K562 (cell line): ENCODE data around the gene SMIM23. TPM values are rescaled to one million over a fixed set of nuclear protein-coding genes. Genes with fewer than 3 reads are reported as not detected.

Source experiments
- ATAC-seq: fragments of 200-7000 bp; cut with Tn5 transposase; 3 replicates; pipeline ENCODE4 v1.9.1; 2020; ENCODE audit warnings: moderate library complexity
- BruUV-seq: library from RNA; stranded (reverse); fragments of 400-500 nt; replicated peaks from 2 replicates; lab custom pipeline; 2021; lab: Mats Ljungman, UMichigan
- CTCF ChIA-PET: fragments of 300-600 bp; formaldehyde crosslinking; extraction: SDS; loops from one replicate; lab custom pipeline; 2021; ENCODE audit warnings: low intra/inter-chr PET ratio; lab: Yijun Ruan, JAX
- POLR2A ChIA-PET: fragments of 300-600, 350-650 bp; sonication (Branson Sonifier 250); formaldehyde crosslinking; extraction: SDS; loops from one replicate; lab custom pipeline; 2021; ENCODE audit warnings: antibody characterized with exemption, inconsistent platforms; lab: Yijun Ruan, JAX
- DNase-seq, 4 experiments: peaks; one replicate each; pipeline versions ENCODE4 v3.0.0 to v3.0.0-alpha.2; 2011 to 2018; ENCODE audit warnings: low spot score in 3 of 4, mixed read lengths in 3 of 4; ENCODE audit errors: extremely low read depth in 1 of 4
- FAIRE-seq: peaks from 2 replicates; lab custom pipeline; 2011; peaks lifted over from hg19 to GRCh38; lab: Jason Lieb, UNC
- H2AFZ ChIP-seq: 2 replicates; pipeline ENCODE4 v1.6.0; 2011; ENCODE audit warnings: low read depth, low read length, control low read depth, inconsistent platforms
- H3K27ac ChIP-seq: fragments of 200-600 bp; 3 replicates; pipeline ENCODE4 v1.8.0; 2011; ENCODE audit warnings: low read depth, mild to moderate bottlenecking, control low read depth, inconsistent platforms, low read length, moderate library complexity, mixed read lengths; ENCODE audit errors: extremely low read depth
- H3K27me3 ChIP-seq, 2 experiments: fragments of 300-600 bp in 1 of 2; 2 replicates in 1 of 2; 3 replicates in 1 of 2; pipeline versions ENCODE4 v1.6.0 to v1.8.0; 2011; ENCODE audit warnings: inconsistent platforms in 2 of 2, low read length in 2 of 2, mild to moderate bottlenecking in 1 of 2, mixed read lengths in 1 of 2, moderate library complexity in 1 of 2; ENCODE audit not compliant: control insufficient read depth in 2 of 2, insufficient read depth in 2 of 2
- H3K36me3 ChIP-seq: fragments of 300-600 bp; 3 replicates; pipeline ENCODE4 v1.8.0; 2011; ENCODE audit warnings: mild to moderate bottlenecking, low read length, inconsistent platforms; ENCODE audit not compliant: control insufficient read depth, insufficient read depth
- H3K4me1 ChIP-seq, 2 experiments: fragments of 200-600 bp in 1 of 2; replicated peaks in 1 of 2; 2 replicates in 1 of 2; 3 replicates in 1 of 2; pipeline versions ENCODE4 v1.5.1 to v1.8.0; 2011; ENCODE audit warnings: inconsistent platforms in 2 of 2, low read length in 2 of 2, mild to moderate bottlenecking in 1 of 2, mixed read lengths in 1 of 2, moderate library complexity in 1 of 2; ENCODE audit not compliant: control insufficient read depth in 2 of 2, insufficient read depth in 2 of 2
- H3K4me2 ChIP-seq: 2 replicates; pipeline ENCODE4 v1.6.1; 2011; ENCODE audit warnings: low read length, control low read depth, inconsistent platforms, mixed read lengths; ENCODE audit not compliant: insufficient read depth
- H3K4me3 ChIP-seq: fragments of 200-600 bp; sonication (generic), shearing (Covaris generic); 2 replicates; pipeline ENCODE4 v1.5.1; 2016; ENCODE audit warnings: control low read depth, inconsistent platforms
- H3K79me2 ChIP-seq: fragments of 200-600 bp; 3 replicates; pipeline ENCODE4 v1.8.0; 2011; ENCODE audit warnings: low read length, inconsistent platforms; ENCODE audit not compliant: control insufficient read depth, insufficient read depth
- H3K9ac ChIP-seq, 2 experiments: 2 replicates each; pipeline versions ENCODE4 v1.6.0 to v1.6.1; 2011; ENCODE audit warnings: low read depth in 2 of 2, low read length in 2 of 2, control low read depth in 1 of 2, inconsistent platforms in 1 of 2, mild to moderate bottlenecking in 1 of 2, mixed read lengths in 1 of 2; ENCODE audit not compliant: insufficient read depth in 1 of 2
- H3K9me1 ChIP-seq: one replicate; pipeline ENCODE4 v1.6.0; 2011; ENCODE audit warnings: inconsistent platforms, mild to moderate bottlenecking, low read length, moderate library complexity; ENCODE audit not compliant: control insufficient read depth, insufficient read depth
- H3K9me3 ChIP-seq: replicated peaks from 2 replicates; pipeline ENCODE4 v1.5.1; 2011; ENCODE audit warnings: low read depth, low read length, inconsistent platforms; ENCODE audit not compliant: control insufficient read depth, insufficient read depth
- H4K20me1 ChIP-seq: replicated peaks from 2 replicates; pipeline ENCODE4 v1.6.1; 2011; ENCODE audit warnings: low read length, inconsistent platforms, mixed read lengths; ENCODE audit not compliant: control insufficient read depth, insufficient read depth
- SAFB ChIP-seq: fragments of 200-400 bp; formaldehyde crosslinking; IDR thresholded peaks from 2 replicates; pipeline ENCODE4 v1.6.1; 2017; ENCODE audit warnings: low read depth, low read length, borderline replicate concordance
- WGBS: fragments of 100-300 bp; shearing (Covaris generic); methylation state at CpG from one replicate; pipeline ENCODE4 v1.1.6; 2016; ENCODE audit warnings: low coverage, mixed read lengths; ENCODE audit not compliant: insufficient coverage; ENCODE audit errors: missing lambda C conversion rate; 5-methylcytosine and 5-hydroxymethylcytosine counted together
- in situ Hi-C: fragments of 300-500 bp; cut with MboI; formaldehyde crosslinking; loops from 4 replicates; pipeline ENCODE4 v1.15.0; 2018; ENCODE audit warnings: inconsistent platforms, mixed read lengths
- intact Hi-C: fragments of 100-400 bp; cut with micrococcal nuclease; formaldehyde crosslinking; loops from 2 replicates; pipeline ENCODE4 v1.14.2; 2022
- polyA plus RNA-seq, 8 experiments: library from polyadenylated mRNA; depleted of rRNA in 4 of 8; stranded (reverse) in 5 of 8; unstranded in 3 of 8; fragments of >200 nt; fragmentation: Nextera tagmentation in 2 of 8; fragmentation: Illumina TruSeq in 1 of 8; extraction: Ambion mirVana in 2 of 8; extraction: Trizol in 1 of 8; gene quantifications; 2 replicates each; pipeline versions ENCODE4 v1.2.1 to v1.2.3, GENCODE V29; 2011 to 2014; ENCODE audit warnings: inconsistent platforms in 1 of 8, missing spikeins in 1 of 8
- total RNA-seq, 7 experiments: library from RNA; depleted of rRNA in 6 of 7; stranded (reverse); fragments of >200 nt in 6 of 7; fragmentation: Illumina TruSeq in 2 of 7; extraction: Trizol in 2 of 7; gene quantifications; 2 replicates each; pipeline versions ENCODE4 v1.2.1 to v1.2.3, GENCODE V29; 2011 to 2021; ENCODE audit warnings: low replicate concordance in 1 of 7
- TF ChIP-seq, protein P1 (sequence below): sonication (generic); formaldehyde crosslinking; IDR thresholded peaks from 2 replicates; pipeline ENCODE4 v1.8.0; 2022; ENCODE audit warnings: missing genetic modification reagents, mild to moderate bottlenecking, borderline replicate concordance
- TF ChIP-seq, protein P2 (sequence below): fragments of 250-450 bp; sonication (Bioruptor Pico); IDR thresholded peaks from 2 replicates; pipeline ENCODE4 v1.8.0; 2022; ENCODE audit warnings: inconsistent platforms
- TF ChIP-seq, protein P3 (sequence below), 2 experiments: IDR thresholded peaks; 2 replicates each; pipeline ENCODE4 v1.6.1; 2011; ENCODE audit warnings: borderline replicate concordance in 1 of 2, control low read depth in 1 of 2, low read depth in 1 of 2, low read length in 1 of 2, mild to moderate bottlenecking in 1 of 2, mixed read lengths in 1 of 2, moderate library complexity in 1 of 2; ENCODE audit not compliant: insufficient read depth in 1 of 2, insufficient read length in 1 of 2, poor library complexity in 1 of 2, severe bottlenecking in 1 of 2; ENCODE audit errors: extremely low read depth in 1 of 2

Gene SMIM23
- total and polyA plus RNA-seq, 9 of the 15 experiments (the other 6 are each of a cell fraction or from before 2014, with no cell fraction given): not detected

DNA sequence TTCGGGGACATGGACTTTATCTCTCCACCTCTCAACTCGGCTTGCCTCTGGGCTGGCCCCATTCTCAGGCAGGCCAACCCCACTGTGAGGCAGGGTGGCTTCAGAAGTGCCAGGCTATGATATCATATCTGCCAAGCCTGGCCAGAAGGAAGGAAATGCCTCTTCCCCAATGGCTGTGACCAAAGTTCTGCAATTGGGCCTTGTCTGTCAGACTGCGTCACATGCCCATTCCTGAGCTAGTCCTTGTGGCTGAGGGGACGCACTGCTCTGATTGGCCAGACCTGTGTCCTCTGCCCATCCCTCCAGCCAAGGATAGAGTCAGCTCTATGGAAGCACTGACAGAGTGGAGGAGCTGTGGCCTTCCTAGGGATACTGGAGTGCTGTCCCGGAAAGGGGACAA, 11.9 kb downstream of the SMIM23 start:
- TF ChIP-seq, protein P1, sequence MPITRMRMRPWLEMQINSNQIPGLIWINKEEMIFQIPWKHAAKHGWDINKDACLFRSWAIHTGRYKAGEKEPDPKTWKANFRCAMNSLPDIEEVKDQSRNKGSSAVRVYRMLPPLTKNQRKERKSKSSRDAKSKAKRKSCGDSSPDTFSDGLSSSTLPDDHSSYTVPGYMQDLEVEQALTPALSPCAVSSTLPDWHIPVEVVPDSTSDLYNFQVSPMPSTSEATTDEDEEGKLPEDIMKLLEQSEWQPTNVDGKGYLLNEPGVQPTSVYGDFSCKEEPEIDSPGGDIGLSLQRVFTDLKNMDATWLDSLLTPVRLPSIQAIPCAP (CRISPR knock-in tag): no peak
- TF ChIP-seq, protein P2, sequence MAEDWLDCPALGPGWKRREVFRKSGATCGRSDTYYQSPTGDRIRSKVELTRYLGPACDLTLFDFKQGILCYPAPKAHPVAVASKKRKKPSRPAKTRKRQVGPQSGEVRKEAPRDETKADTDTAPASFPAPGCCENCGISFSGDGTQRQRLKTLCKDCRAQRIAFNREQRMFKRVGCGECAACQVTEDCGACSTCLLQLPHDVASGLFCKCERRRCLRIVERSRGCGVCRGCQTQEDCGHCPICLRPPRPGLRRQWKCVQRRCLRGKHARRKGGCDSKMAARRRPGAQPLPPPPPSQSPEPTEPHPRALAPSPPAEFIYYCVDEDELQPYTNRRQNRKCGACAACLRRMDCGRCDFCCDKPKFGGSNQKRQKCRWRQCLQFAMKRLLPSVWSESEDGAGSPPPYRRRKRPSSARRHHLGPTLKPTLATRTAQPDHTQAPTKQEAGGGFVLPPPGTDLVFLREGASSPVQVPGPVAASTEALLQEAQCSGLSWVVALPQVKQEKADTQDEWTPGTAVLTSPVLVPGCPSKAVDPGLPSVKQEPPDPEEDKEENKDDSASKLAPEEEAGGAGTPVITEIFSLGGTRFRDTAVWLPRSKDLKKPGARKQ (CRISPR knock-in tag): no peak
- TF ChIP-seq, protein P3, sequence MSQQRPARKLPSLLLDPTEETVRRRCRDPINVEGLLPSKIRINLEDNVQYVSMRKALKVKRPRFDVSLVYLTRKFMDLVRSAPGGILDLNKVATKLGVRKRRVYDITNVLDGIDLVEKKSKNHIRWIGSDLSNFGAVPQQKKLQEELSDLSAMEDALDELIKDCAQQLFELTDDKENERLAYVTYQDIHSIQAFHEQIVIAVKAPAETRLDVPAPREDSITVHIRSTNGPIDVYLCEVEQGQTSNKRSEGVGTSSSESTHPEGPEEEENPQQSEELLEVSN (IDR thresholded peaks at IDR 0.05; ENCODE audit: borderline replicate concordance in 1 of 2, extremely low read depth in 1 of 2, insufficient read depth in 1 of 2, insufficient read length in 1 of 2, low read depth in 1 of 2, low read length in 1 of 2, poor library complexity in 1 of 2, severe bottlenecking in 1 of 2): no peak
- no peak for TF ChIP-seq SAFB
- TF ChIP-seq, all 486 proteins: peak for 0
- Histone ChIP-seq H4K20me1 (0 out of 2 replicates have a peak, but pooled peaks cover 5% of the 10 kb centered on the region), H3K9ac (no peak overlapping the region), H2AFZ (no peak overlapping the region), H3K79me2 (no peaks in the 10 kb centered on the region), H3K36me3 (no peaks in the 10 kb centered on the region), H3K27ac (no peak overlapping the region), H3K4me2 (no peak overlapping the region), H3K4me1 (no peaks in the 10 kb centered on the region), H3K9me1 (no peaks in the 10 kb centered on the region), H3K9me3 (no peaks in the 10 kb centered on the region), H3K27me3 (peaks cover 9 to 20% of the 10 kb centered on the region in 2 experiments), H3K4me3 (no peak overlapping the region)
- POLR2A ChIA-PET: no interaction called here
- DNase-seq: no peak
- in situ Hi-C loops: no loop called here
- no peak for FAIRE-seq
- ATAC-seq: peak; percentile 59; the same call in 2 of the 3 replicates
- no TSS peak for BruUV-seq
- intact Hi-C loops: no loop called here
- WGBS: 6% methylated on average over 5 of the region's 5 CpGs
- CTCF ChIA-PET: no interaction called here
